IMR-90 (cell line): ENCODE measurements around the gene RGL4.

ENCODE experiments used
- CEBPB ChIP-seq: IDR thresholded peaks from 2 replicates; pipeline ENCODE4 v1.6.1; 2012; ENCODE audit warnings: low read depth, low read length, improper control_type of control experiment
- CTCF ChIP-seq: conservative IDR thresholded peaks from 2 replicates; pipeline ENCODE4 v1.5.1; 2012; ENCODE audit warnings: mild to moderate bottlenecking, low read depth, low read length, improper control_type of control experiment
- MAZ ChIP-seq: IDR thresholded peaks from 2 replicates; pipeline ENCODE4 v1.6.1; 2012; ENCODE audit warnings: low read depth, mild to moderate bottlenecking, low read length, improper control_type of control experiment, moderate library complexity, borderline replicate concordance
- POLR2A ChIP-seq: IDR thresholded peaks from 2 replicates; pipeline ENCODE4 v1.6.1; 2012; ENCODE audit warnings: mild to moderate bottlenecking, low read depth, low read length
- RAD21 ChIP-seq: IDR thresholded peaks from 2 replicates; pipeline ENCODE4 v1.6.1; 2012; ENCODE audit warnings: low read length, improper control_type of control experiment
- RCOR1 ChIP-seq: IDR thresholded peaks from 2 replicates; pipeline ENCODE4 v1.6.1; 2012; ENCODE audit warnings: mild to moderate bottlenecking, low read length, improper control_type of control experiment; ENCODE audit not compliant: insufficient replicate concordance
- RFX5 ChIP-seq: IDR thresholded peaks from 2 replicates; pipeline ENCODE4 v1.8.0; 2012; ENCODE audit warnings: low read depth, mild to moderate bottlenecking, low read length, moderate library complexity
- SMC3 ChIP-seq: fragments of 150-350 bp; IDR thresholded peaks from 2 replicates; pipeline ENCODE4 v1.6.1; 2016; ENCODE audit warnings: low read depth, mild to moderate bottlenecking, antibody characterized with exemption, low read length, moderate library complexity
- USF2 ChIP-seq: fragments of 150-350 bp; IDR thresholded peaks from 2 replicates; pipeline ENCODE4 v1.6.1; 2017; ENCODE audit warnings: mild to moderate bottlenecking, antibody characterized with exemption, low read length, low read depth

- TF ChIP-seq RAD21: no peak
- TF ChIP-seq CTCF: no peak
- TF ChIP-seq POLR2A: no peak
- TF ChIP-seq RCOR1: no peak
- TF ChIP-seq MAZ: no peak
- no peak for TF ChIP-seq SMC3
- TF ChIP-seq RFX5: no peak
- TF ChIP-seq CEBPB: no peak
- no peak for TF ChIP-seq USF2
Observed at GRCh38 chr22:23744001-23744400, 53.2 kb downstream of the RGL4 start.
